Ishikawa (cell line): Measurements from ENCODE around the gene MRGPRF.

Source experiments
- CREB1 ChIP-seq: IDR thresholded peaks from 2 replicates; pipeline ENCODE4 v1.6.1; 2012; ENCODE audit warnings: low read depth
- EGR1 ChIP-seq: IDR thresholded peaks from 2 replicates; pipeline ENCODE4 v1.6.1; 2012
- EP300 ChIP-seq: IDR thresholded peaks from 2 replicates; pipeline ENCODE4 v1.6.1; 2012; ENCODE audit warnings: borderline replicate concordance
- FOXM1 ChIP-seq: IDR thresholded peaks from 2 replicates; pipeline ENCODE4 v1.6.1; 2012; ENCODE audit warnings: low read depth, borderline replicate concordance
- RAD21 ChIP-seq: IDR thresholded peaks from 2 replicates; pipeline ENCODE4 v1.6.1; 2012; ENCODE audit warnings: low read depth
- TAF1 ChIP-seq: IDR thresholded peaks from 2 replicates; pipeline ENCODE4 v1.6.1; 2012; ENCODE audit warnings: low read depth, mild to moderate bottlenecking
- TCF12 ChIP-seq: IDR thresholded peaks from 2 replicates; pipeline ENCODE4 v1.6.1; 2012; ENCODE audit warnings: low read depth
- YY1 ChIP-seq: IDR thresholded peaks from 2 replicates; pipeline ENCODE4 v1.6.1; 2012; ENCODE audit warnings: low read depth
- ZBTB7A ChIP-seq: IDR thresholded peaks from 2 replicates; pipeline ENCODE4 v1.6.1; 2012; ENCODE audit warnings: low read depth

GRCh38 chr11:68997124-68997994, 15.7 kb downstream of the MRGPRF start:
- TF ChIP-seq EP300 (no peak), TCF12 (no peak), FOXM1 (no peak), ZBTB7A (no peak), EGR1 (no peak), CREB1 (no peak), RAD21 (no peak), YY1 (no peak), TAF1 (no peak)
